A673 (cell line): ENCODE results near the gene PCYT1B. TPM values are rescaled to one million over a fixed set of nuclear protein-coding genes. Genes with fewer than 3 reads are reported as not detected.

ENCODE experiments used
- BruUV-seq: library from RNA; stranded (reverse); fragments of 400-500 nt; replicated peaks from 2 replicates; lab custom pipeline; 2021; lab: Mats Ljungman, UMichigan
- CTCF ChIA-PET: fragments of 300-600 bp; sonication (Branson Sonifier 250); formaldehyde crosslinking; loops from one replicate; lab custom pipeline; 2022; ENCODE audit warnings: antibody characterized with exemption; lab: Charles Lee
- POLR2A ChIA-PET: fragments of 300-600 bp; sonication (Branson Sonifier 250); formaldehyde crosslinking; loops from one replicate; lab custom pipeline; 2022; ENCODE audit warnings: antibody characterized with exemption; ENCODE audit not compliant: low non-redundant PET; lab: Charles Lee
- DNase-seq: peaks from one replicate; pipeline ENCODE4 v3.0.0-alpha.2; 2015; ENCODE audit warnings: low spot score
- H3K27ac ChIP-seq: fragments of 200-600 bp; sonication (generic); 2 replicates; pipeline ENCODE4 v1.5.1; 2016; ENCODE audit warnings: mixed run types, low read depth, mild to moderate bottlenecking, mixed read lengths, antibody characterized with exemption, low read length; ENCODE audit not compliant: poor library complexity, severe bottlenecking
- H3K27me3 ChIP-seq: fragments of 200-600 bp; sonication (generic); replicated peaks from 2 replicates; pipeline ENCODE4 v1.6.1; 2017; ENCODE audit warnings: mixed run types, low read depth, mild to moderate bottlenecking, mixed read lengths, antibody characterized with exemption, low read length; ENCODE audit not compliant: insufficient read depth, poor library complexity
- H3K36me3 ChIP-seq: fragments of 200-600 bp; sonication (generic); 2 replicates; pipeline ENCODE4 v1.6.1; 2016; ENCODE audit warnings: mixed run types, mild to moderate bottlenecking, mixed read lengths, antibody characterized with exemption, low read length; ENCODE audit not compliant: insufficient read depth, poor library complexity, severe bottlenecking
- H3K4me1 ChIP-seq: fragments of 200-600 bp; sonication (generic); 2 replicates; pipeline ENCODE4 v1.6.1; 2017; ENCODE audit warnings: mixed run types, mild to moderate bottlenecking, mixed read lengths, antibody characterized with exemption, low read length; ENCODE audit not compliant: insufficient read depth, poor library complexity, severe bottlenecking
- H3K4me3 ChIP-seq: fragments of 200-600 bp; sonication (generic); 2 replicates; pipeline ENCODE4 v1.5.1; 2016; ENCODE audit warnings: low read depth, mixed run types, mild to moderate bottlenecking, mixed read lengths, low read length; ENCODE audit not compliant: poor library complexity, severe bottlenecking
- H3K9me3 ChIP-seq: fragments of 200-600 bp; sonication (generic); 2 replicates; pipeline ENCODE4 v1.6.1; 2016; ENCODE audit warnings: mixed run types, low read depth, mild to moderate bottlenecking, mixed read lengths, antibody characterized with exemption, low read length; ENCODE audit not compliant: poor library complexity, severe bottlenecking
- EZH2 ChIP-seq: fragments of 200-600 bp; sonication (generic); IDR thresholded peaks from 2 replicates; pipeline ENCODE4 v1.6.1; 2017; ENCODE audit warnings: borderline replicate concordance, low read depth, mild to moderate bottlenecking, mixed read lengths, antibody characterized with exemption, low read length; ENCODE audit not compliant: poor library complexity, severe bottlenecking
- intact Hi-C: fragments of 100-400 bp; cut with micrococcal nuclease; formaldehyde crosslinking; loops from one replicate; pipeline ENCODE4 v1.10.0; 2022; ENCODE audit not compliant: unreplicated experiment
- total RNA-seq: library from RNA; stranded (reverse); gene quantifications from 2 replicates; pipeline ENCODE4 v1.2.3, GENCODE V29; 2021
- TF ChIP-seq, protein P1 (sequence below): fragments of 300-800, 200-600 bp; sonication (generic); conservative IDR thresholded peaks from 2 replicates; pipeline ENCODE4 v1.5.1; 2017; ENCODE audit warnings: low read depth, mild to moderate bottlenecking, antibody characterized with exemption, low read length, moderate library complexity, mixed read lengths

The PCYT1B gene
- total RNA-seq, 1 experiment from 2014 or later, result 3.6 TPM

GRCh38 chrX:24526616-24527015 is 120.5 kb downstream of the PCYT1B start:
- Histone ChIP-seq H3K4me3 (no peak overlapping the region), H3K9me3 (no peaks in the 10 kb centered on the region), H3K27me3 (peaks cover 16% of the 10 kb centered on the region), H3K36me3 (no peaks in the 10 kb centered on the region), H3K27ac (no peak overlapping the region), H3K4me1 (no peaks in the 10 kb centered on the region)
- intact Hi-C loops, result no loop called here
- POLR2A ChIA-PET, result no interaction called here
- CTCF ChIA-PET, result no interaction called here
- no peak for DNase-seq
- TF ChIP-seq, protein P1, sequence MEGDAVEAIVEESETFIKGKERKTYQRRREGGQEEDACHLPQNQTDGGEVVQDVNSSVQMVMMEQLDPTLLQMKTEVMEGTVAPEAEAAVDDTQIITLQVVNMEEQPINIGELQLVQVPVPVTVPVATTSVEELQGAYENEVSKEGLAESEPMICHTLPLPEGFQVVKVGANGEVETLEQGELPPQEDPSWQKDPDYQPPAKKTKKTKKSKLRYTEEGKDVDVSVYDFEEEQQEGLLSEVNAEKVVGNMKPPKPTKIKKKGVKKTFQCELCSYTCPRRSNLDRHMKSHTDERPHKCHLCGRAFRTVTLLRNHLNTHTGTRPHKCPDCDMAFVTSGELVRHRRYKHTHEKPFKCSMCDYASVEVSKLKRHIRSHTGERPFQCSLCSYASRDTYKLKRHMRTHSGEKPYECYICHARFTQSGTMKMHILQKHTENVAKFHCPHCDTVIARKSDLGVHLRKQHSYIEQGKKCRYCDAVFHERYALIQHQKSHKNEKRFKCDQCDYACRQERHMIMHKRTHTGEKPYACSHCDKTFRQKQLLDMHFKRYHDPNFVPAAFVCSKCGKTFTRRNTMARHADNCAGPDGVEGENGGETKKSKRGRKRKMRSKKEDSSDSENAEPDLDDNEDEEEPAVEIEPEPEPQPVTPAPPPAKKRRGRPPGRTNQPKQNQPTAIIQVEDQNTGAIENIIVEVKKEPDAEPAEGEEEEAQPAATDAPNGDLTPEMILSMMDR, result no peak
- no peak for TF ChIP-seq EZH2
- no TSS peak for BruUV-seq

GRCh38 chrX:24525455-24525854 is 121.7 kb downstream of the PCYT1B start:
- Histone ChIP-seq H3K4me1 (no peaks in the 10 kb centered on the region), H3K27ac (no peak overlapping the region), H3K9me3 (no peaks in the 10 kb centered on the region), H3K4me3 (no peak overlapping the region), H3K36me3 (no peaks in the 10 kb centered on the region), H3K27me3 (peaks cover 21% of the 10 kb centered on the region)
- no peak for TF ChIP-seq EZH2
- TF ChIP-seq, protein P1, result no peak
- intact Hi-C loops, result no loop called here
- no TSS peak for BruUV-seq
- POLR2A ChIA-PET, result no interaction called here
- CTCF ChIA-PET, result no interaction called here
- DNase-seq, result no peak

DNA sequence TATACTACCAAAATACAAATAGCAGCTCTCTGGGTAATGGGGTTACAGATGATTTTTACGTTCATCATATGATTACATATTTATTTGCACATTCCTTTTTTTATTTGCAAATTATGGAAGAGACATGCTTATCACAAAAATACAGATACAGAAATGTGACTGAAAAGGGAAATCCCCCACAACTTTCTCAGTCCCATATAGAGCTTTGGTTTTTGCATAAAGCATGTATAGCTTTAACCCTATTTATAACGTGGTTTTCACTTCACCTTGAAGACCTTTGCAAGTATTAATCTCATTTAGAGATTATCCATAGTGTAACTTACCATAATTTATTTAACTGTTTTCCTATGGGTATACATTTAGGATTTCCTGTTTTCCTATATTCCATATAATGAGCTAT is 126.7 kb downstream of the PCYT1B start:
- POLR2A ChIA-PET, result no interaction called here
- no peak for DNase-seq
- Histone ChIP-seq H3K36me3 (no peaks in the 10 kb centered on the region), H3K9me3 (no peaks in the 10 kb centered on the region), H3K27me3 (peaks cover 20% of the 10 kb centered on the region), H3K4me1 (no peaks in the 10 kb centered on the region), H3K4me3 (no peak overlapping the region), H3K27ac (no peak overlapping the region)
- no peak for TF ChIP-seq EZH2
- TF ChIP-seq, protein P1, result no peak
- CTCF ChIA-PET, result no interaction called here
- no TSS peak for BruUV-seq
- intact Hi-C loops, result no loop called here
